Common myeloid progenitor, CD34-positive (primary cell): ENCODE results near the gene KRT10.
A peak's percentile ranks its signal among the peaks of the same experiment; 100 is the strongest.

ENCODE experiments used
- CTCF ChIA-PET: fragments of 350-600 bp; sonication (Branson Sonifier 250); formaldehyde crosslinking; loops from one replicate; lab custom pipeline; 2021; ENCODE audit warnings: antibody characterized with exemption; lab: Charles Lee
- POLR2A ChIA-PET: fragments of 350-600 bp; sonication (Branson Sonifier 250); formaldehyde crosslinking; loops from one replicate; lab custom pipeline; 2021; ENCODE audit warnings: antibody characterized with exemption; lab: Charles Lee
- DNase-seq, 3 donors: peaks; one replicate each; pipeline versions ENCODE4 v3.0.0 to v3.0.0-alpha.2; 2013
- H3K27ac ChIP-seq, 2 experiments: 1 replicate in 1 of 2; 2 replicates in 1 of 2; pipeline ENCODE4 v1.7.0; 2013; ENCODE audit warnings: inconsistent platforms in 2 of 2, low read length in 2 of 2, mild to moderate bottlenecking in 2 of 2, low read depth in 1 of 2, moderate library complexity in 1 of 2; ENCODE audit not compliant: severe bottlenecking in 2 of 2, insufficient read depth in 1 of 2, poor library complexity in 1 of 2
- H3K27me3 ChIP-seq, 5 experiments: replicated peaks in 2 of 5; 1 replicate in 3 of 5; 2 replicates in 2 of 5; pipeline versions ENCODE4 v1.6.1 to v1.7.0; 2013; ENCODE audit warnings: low read length in 4 of 5, mild to moderate bottlenecking in 2 of 5, moderate library complexity in 2 of 5, inconsistent platforms in 1 of 5; ENCODE audit not compliant: insufficient read depth in 5 of 5, control insufficient read depth in 4 of 5
- H3K36me3 ChIP-seq, 4 experiments: 1 replicate in 2 of 4; 2 replicates in 2 of 4; pipeline versions ENCODE4 v1.6.1 to v1.7.0; 2013; ENCODE audit warnings: low read length in 3 of 4, control low read depth in 1 of 4, mild to moderate bottlenecking in 1 of 4; ENCODE audit not compliant: control insufficient read depth in 4 of 4, insufficient read depth in 4 of 4
- H3K4me1 ChIP-seq, 4 experiments: 1 replicate in 3 of 4; 2 replicates in 1 of 4; pipeline versions ENCODE4 v1.6.1 to v1.7.1; 2013; ENCODE audit warnings: low read length in 3 of 4, mild to moderate bottlenecking in 3 of 4, control low read depth in 1 of 4, inconsistent platforms in 1 of 4, moderate library complexity in 1 of 4; ENCODE audit not compliant: control insufficient read depth in 4 of 4, insufficient read depth in 4 of 4; ENCODE audit errors: control extremely low read depth in 1 of 4
- H3K4me3 ChIP-seq, 7 experiments: 1 replicate in 4 of 7; 2 replicates in 3 of 7; pipeline versions ENCODE4 v1.5.1 to v1.7.0; 2013; ENCODE audit warnings: mild to moderate bottlenecking in 7 of 7, low read length in 6 of 7, moderate library complexity in 6 of 7, inconsistent platforms in 2 of 7, low read depth in 2 of 7, control low read depth in 1 of 7; ENCODE audit not compliant: insufficient read depth in 4 of 7, control insufficient read depth in 1 of 7; ENCODE audit errors: extremely low read depth in 1 of 7
- H3K9me3 ChIP-seq, 5 experiments: 1 replicate in 4 of 5; 2 replicates in 1 of 5; pipeline versions ENCODE4 v1.6.1 to v1.7.1; 2013; ENCODE audit warnings: low read length in 4 of 5, mild to moderate bottlenecking in 2 of 5, inconsistent platforms in 1 of 5, low read depth in 1 of 5, moderate library complexity in 1 of 5; ENCODE audit not compliant: control insufficient read depth in 4 of 5, insufficient read depth in 2 of 5; ENCODE audit errors: control extremely low read depth in 1 of 5
- WGBS: methylation state at CpG from one replicate; pipeline ENCODE4 v1.1.5; 2013; ENCODE audit not compliant: insufficient coverage; 5-methylcytosine and 5-hydroxymethylcytosine counted together

Gene KRT10

DNA sequence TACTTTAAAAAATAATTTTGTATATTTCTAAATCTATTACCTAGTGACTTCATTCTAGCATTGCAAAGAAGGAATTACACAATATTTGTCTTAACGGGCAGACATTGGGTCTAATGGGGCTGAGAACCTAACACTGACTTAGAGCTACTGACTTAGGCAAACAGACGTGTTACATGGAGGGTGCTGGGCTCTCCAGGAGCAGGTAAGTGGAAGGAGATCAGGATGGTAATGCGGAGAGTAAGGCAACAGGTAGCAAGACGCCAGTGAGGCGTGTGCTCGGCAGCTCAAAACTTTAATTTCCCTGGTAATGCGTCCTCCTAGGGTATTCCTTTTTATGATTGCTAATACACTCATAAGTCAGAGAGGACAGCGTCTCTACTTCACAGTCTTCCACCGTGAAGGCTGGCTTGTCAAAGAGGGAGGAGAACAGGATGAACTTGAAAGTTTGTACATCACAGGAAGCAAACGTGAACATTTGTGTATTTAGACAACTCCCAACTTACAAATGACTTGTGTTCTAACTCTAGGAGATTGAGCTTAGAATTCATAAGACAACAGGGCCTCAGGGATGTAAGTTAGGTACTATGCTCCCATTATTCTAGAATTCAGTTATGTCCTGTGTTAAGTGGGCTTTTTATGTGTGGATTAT is 27.3 kb downstream of the KRT10 start:
- no peak overlapping the region for H3K27ac ChIP-seq
- WGBS: 88% methylated on average over 8 of the region's 10 CpGs
- no peaks in the 10 kb centered on the region for H3K36me3 ChIP-seq
- H3K9me3 ChIP-seq: peaks cover 0 to 1% (median 0%) of the 10 kb centered on the region in 5 experiments
- POLR2A ChIA-PET: no interaction called here
- CTCF ChIA-PET: interaction anchor here (0.6 to 0.9 kb wide), 2 partner anchors 9 to 129 kb away, joined by 3 to 4 read pairs; no protein-coding TSS in a partner anchor
- H3K27me3 ChIP-seq: peaks cover 8 to 60% (median 31%) of the 10 kb centered on the region in 5 experiments
- no peak for DNase-seq
- no peak overlapping the region for H3K4me3 ChIP-seq
- H3K4me1 ChIP-seq: no peaks in the 10 kb centered on the region

DNA sequence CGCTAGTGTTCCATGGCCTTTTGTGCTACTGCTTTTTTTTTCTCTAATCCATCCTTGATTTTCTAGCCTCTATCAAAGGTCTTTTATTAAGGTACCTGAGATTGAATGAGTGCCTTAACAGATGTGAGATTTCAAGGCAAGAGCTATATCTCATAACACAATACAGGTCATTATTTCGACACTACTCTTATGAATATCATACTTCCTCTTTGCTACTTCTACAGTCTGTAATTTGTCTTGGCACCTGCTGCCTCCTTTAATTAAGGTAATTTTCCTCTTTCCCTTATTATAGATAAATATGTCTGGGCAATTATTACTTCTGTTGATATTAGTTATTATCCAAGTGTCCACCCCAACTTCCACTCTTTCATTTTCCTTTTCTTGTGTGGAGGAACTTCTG is 27.9 kb downstream of the KRT10 start:
- no peak overlapping the region for H3K4me3 ChIP-seq
- H3K27me3 ChIP-seq: peaks cover 8 to 55% (median 29%) of the 10 kb centered on the region in 5 experiments
- no peaks in the 10 kb centered on the region for H3K4me1 ChIP-seq
- H3K9me3 ChIP-seq: peaks cover 0 to 1% (median 0%) of the 10 kb centered on the region in 5 experiments
- CTCF ChIA-PET: no interaction called here
- H3K36me3 ChIP-seq: no peaks in the 10 kb centered on the region
- POLR2A ChIA-PET: no interaction called here
- no CpG with 5 or more reads among the region's 2 CpGs for WGBS
- no peak for DNase-seq
- no peak overlapping the region for H3K27ac ChIP-seq

GRCh38 chr17:40793832-40794231 is 28.6 kb downstream of the KRT10 start:
- ChIA-PET CTCF (no interaction called here), POLR2A (no interaction called here)
- WGBS: 89% methylated on average over 9 of the region's 10 CpGs

GRCh38 chr17:40791787-40792436 is 30.5 kb downstream of the KRT10 start:
- DNase-seq: peak in 2 of 3 donors; percentile 10 to 16
- Histone ChIP-seq H3K9me3 (peaks cover 0 to 1% (median 0%) of the 10 kb centered on the region in 5 experiments), H3K27me3 (peaks cover 5 to 41% (median 27%) of the 10 kb centered on the region in 5 experiments), H3K4me1 (no peaks in the 10 kb centered on the region), H3K36me3 (no peaks in the 10 kb centered on the region), H3K27ac (no peak overlapping the region), H3K4me3 (no peak overlapping the region)
- ChIA-PET CTCF (no interaction called here), POLR2A (no interaction called here)
- 59% methylated on average over 2 of the region's 6 CpGs for WGBS

More at GRCh38 chr17:40793832-40794231, 28.6 kb downstream of the KRT10 start:
- H3K4me3 ChIP-seq: no peak overlapping the region
- H3K4me1 ChIP-seq: no peaks in the 10 kb centered on the region
- H3K36me3 ChIP-seq: no peaks in the 10 kb centered on the region
- H3K27ac ChIP-seq: no peak overlapping the region
- H3K9me3 ChIP-seq: peaks cover 0 to 1% (median 0%) of the 10 kb centered on the region in 5 experiments
- no peak for DNase-seq
- peaks cover 8 to 53% (median 27%) of the 10 kb centered on the region in 5 experiments for H3K27me3 ChIP-seq

GRCh38 chr17:40791111-40791510 is 31.3 kb downstream of the KRT10 start:
- Histone ChIP-seq H3K27me3 (peaks cover 5 to 33% (median 23%) of the 10 kb centered on the region in 5 experiments), H3K36me3 (no peaks in the 10 kb centered on the region), H3K27ac (no peak overlapping the region), H3K9me3 (peaks cover 0 to 1% (median 0%) of the 10 kb centered on the region in 5 experiments), H3K4me1 (no peaks in the 10 kb centered on the region), H3K4me3 (no peak overlapping the region)
- ChIA-PET CTCF (interaction anchor here (1.0 kb wide), 1 partner anchor 11 kb away, joined by 3 read pairs; no protein-coding TSS in a partner anchor), POLR2A (no interaction called here)
- DNase-seq: no peak
- 100% methylated on average over 1 of the region's 1 CpG for WGBS

DNA sequence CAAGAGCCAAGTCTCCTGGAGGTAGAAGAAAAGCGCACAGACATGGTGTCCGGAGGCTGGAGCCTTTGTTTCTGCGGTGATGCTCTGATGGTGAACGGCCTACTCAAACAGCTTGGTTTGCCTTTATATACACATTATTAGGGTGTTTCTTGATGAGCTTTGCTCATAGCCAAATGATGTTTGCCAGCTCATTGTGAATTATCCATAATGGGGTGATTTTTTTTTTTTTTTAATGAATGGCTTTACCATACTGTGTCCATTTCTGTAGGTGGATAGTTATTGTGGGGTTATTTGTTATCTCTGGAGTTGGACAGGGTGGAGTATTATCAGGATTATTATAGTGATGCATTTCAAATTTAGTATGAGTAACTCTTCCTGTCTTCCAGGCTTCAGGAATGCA is 40.0 kb downstream of the KRT10 start, which contains the start of gene KRT27:
KRT27 (minus strand) TSS at position 101 of the 400 bp plus-strand sequence; CDS start at position 44, 57 bp downstream.
- ChIA-PET CTCF (no interaction called here), POLR2A (no interaction called here)
- H3K4me3 ChIP-seq: no peak within 1 kb of the TSS
- H3K27me3 ChIP-seq: peaks cover 4 to 47% (median 12%) of the 10 kb centered on the region in 5 experiments
- no peaks in the 10 kb centered on the region for H3K36me3 ChIP-seq
- WGBS: 90% methylated on average over 4 of the region's 4 CpGs
- H3K9me3 ChIP-seq: peaks cover 0 to 2% (median 0%) of the 10 kb centered on the region in 5 experiments
- no peak within 1 kb of the TSS for H3K27ac ChIP-seq
- H3K4me1 ChIP-seq: peaks cover 0 to 2% (median 0%) of the 10 kb centered on the region in 4 experiments
- no peak for DNase-seq
